ENCODE measurements around the gene ZFYVE26.

Gene ZFYVE26

DNA sequence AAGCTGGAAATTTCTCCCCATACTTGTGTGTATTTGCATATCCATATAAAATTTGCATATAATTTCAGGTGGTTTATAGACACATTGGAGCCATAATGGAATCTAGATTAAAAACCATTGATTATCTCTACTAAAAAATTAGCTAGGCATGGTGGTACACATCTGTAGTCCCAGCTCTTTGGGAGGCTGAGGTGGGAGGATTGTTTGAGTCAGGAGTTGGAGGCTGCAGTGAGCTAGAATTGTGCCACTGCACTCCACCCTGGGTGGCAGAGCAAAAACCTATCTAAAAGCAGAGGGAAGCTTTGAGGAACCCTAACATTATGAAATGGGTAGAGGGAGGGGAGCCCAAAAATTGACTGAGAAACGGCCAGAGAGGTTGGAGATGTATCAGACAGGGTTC is 118.2 kb downstream of the ZFYVE26 start:
- no peak for DNase-seq (ENCODE audit: low read depth)
- no peak overlapping the region for H3K4me3 ChIP-seq (ENCODE audit: low read depth, low read length)
- TF ChIP-seq POLR2A (IDR thresholded peaks at IDR 0.05; ENCODE audit: extremely low read depth, insufficient read length): no peak

GRCh38 chr14:67697006-67697405 is 119.4 kb downstream of the ZFYVE26 start:
- no peak for TF ChIP-seq POLR2A (IDR thresholded peaks at IDR 0.05; ENCODE audit: extremely low read depth, insufficient read length)
- TF ChIP-seq, protein P1, sequence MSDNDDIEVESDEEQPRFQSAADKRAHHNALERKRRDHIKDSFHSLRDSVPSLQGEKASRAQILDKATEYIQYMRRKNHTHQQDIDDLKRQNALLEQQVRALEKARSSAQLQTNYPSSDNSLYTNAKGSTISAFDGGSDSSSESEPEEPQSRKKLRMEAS (IDR thresholded peaks at IDR 0.05; ENCODE audit: low read depth, low read length): no peak
- no peak for TF ChIP-seq MYC (IDR thresholded peaks at IDR 0.05; ENCODE audit: low read depth, low read length)
- TF ChIP-seq CTCF (IDR thresholded peaks at IDR 0.05; ENCODE audit: low read depth, low read length): no peak
- DNase-seq (ENCODE audit: low read depth): no peak
- H3K4me3 ChIP-seq (ENCODE audit: low read depth, low read length): no peak overlapping the region
